SU-DHL-6 (cell line): ENCODE data around the gene KDM2A.

Experiments used
- H2AFZ ChIP-seq: fragments of 200-600 bp; sonication (generic); 2 replicates; pipeline ENCODE4 v1.6.1; 2014; ENCODE audit warnings: low read depth, mild to moderate bottlenecking, moderate library complexity, mixed read lengths, antibody characterized with exemption, low read length; ENCODE audit not compliant: severe bottlenecking
- H3F3A ChIP-seq: fragments of 200-600 bp; shearing (Covaris generic); 2 replicates; pipeline ENCODE4 v1.6.0; 2016; ENCODE audit warnings: antibody characterized with exemption, mild to moderate bottlenecking; ENCODE audit not compliant: insufficient read depth
- H3K27ac ChIP-seq: fragments of 200-600 bp; sonication (generic); 2 replicates; pipeline ENCODE4 v1.5.1; 2016; ENCODE audit warnings: low read depth, mild to moderate bottlenecking, low read length, moderate library complexity, mixed read lengths
- H3K27me3 ChIP-seq: fragments of 200-600 bp; sonication (generic), shearing (Covaris generic); 2 replicates; pipeline ENCODE4 v1.6.0; 2014; ENCODE audit warnings: mild to moderate bottlenecking, low read length
- H3K36me3 ChIP-seq: fragments of 200-600 bp; sonication (generic); 2 replicates; pipeline ENCODE4 v1.6.1; 2014; ENCODE audit warnings: mild to moderate bottlenecking, low read length, mixed read lengths
- H3K4me2 ChIP-seq: fragments of 300-600, 200-600 bp; shearing (Covaris generic), sonication (generic); 2 replicates; pipeline ENCODE4 v1.6.0; 2014; ENCODE audit warnings: low read length, low read depth, mild to moderate bottlenecking; ENCODE audit not compliant: poor library complexity, severe bottlenecking
- H3K4me3 ChIP-seq: fragments of 200-600 bp; sonication (generic); 2 replicates; pipeline ENCODE4 v1.5.1; 2014; ENCODE audit warnings: antibody characterized with exemption, low read length, mild to moderate bottlenecking, mixed read lengths; ENCODE audit not compliant: insufficient read depth, poor library complexity, severe bottlenecking
- H3K79me2 ChIP-seq: fragments of 200-600 bp; sonication (generic); 2 replicates; pipeline ENCODE4 v1.6.1; 2014; ENCODE audit warnings: mild to moderate bottlenecking, low read length, moderate library complexity; ENCODE audit not compliant: insufficient read depth
- H3K9ac ChIP-seq: fragments of 200-600 bp; sonication (generic); 2 replicates; pipeline ENCODE4 v1.7.0; 2014; ENCODE audit warnings: mild to moderate bottlenecking, low read length
- H3K9me2 ChIP-seq: fragments of 200-600 bp; sonication (generic); replicated peaks from 2 replicates; pipeline ENCODE4 v1.6.1; 2014; ENCODE audit warnings: low read length; ENCODE audit not compliant: insufficient read depth
- H3K9me3 ChIP-seq: fragments of 200-600 bp; sonication (generic); 2 replicates; pipeline ENCODE4 v1.6.1; 2014; ENCODE audit warnings: low read length, mixed read lengths; ENCODE audit not compliant: insufficient read depth
- H4K20me1 ChIP-seq: fragments of 200-600 bp; sonication (generic); 2 replicates; pipeline ENCODE4 v1.6.1; 2014; ENCODE audit warnings: low read depth, mild to moderate bottlenecking, antibody characterized with exemption, low read length, moderate library complexity, mixed read lengths
- EZH2phosphoT487 ChIP-seq: fragments of 200-600 bp; sonication (generic), shearing (Covaris generic); conservative IDR thresholded peaks from 2 replicates; pipeline ENCODE4 v1.6.1; 2018; ENCODE audit warnings: mild to moderate bottlenecking, antibody characterized with exemption, low read length, moderate library complexity, mixed read lengths
- TF ChIP-seq, protein P1 (sequence below): fragments of 200-600 bp; sonication (generic); IDR thresholded peaks from one replicate; pipeline ENCODE4 v1.5.1; 2017; ENCODE audit warnings: antibody characterized with exemption, mild to moderate bottlenecking, low read length, moderate library complexity; ENCODE audit not compliant: insufficient read depth, poor library complexity, severe bottlenecking

Gene KDM2A

GRCh38 chr11:67098799-67099429 is 20.1 kb upstream of the KDM2A start:
- H3K27ac ChIP-seq = no peak overlapping the region
- TF ChIP-seq, protein P1, sequence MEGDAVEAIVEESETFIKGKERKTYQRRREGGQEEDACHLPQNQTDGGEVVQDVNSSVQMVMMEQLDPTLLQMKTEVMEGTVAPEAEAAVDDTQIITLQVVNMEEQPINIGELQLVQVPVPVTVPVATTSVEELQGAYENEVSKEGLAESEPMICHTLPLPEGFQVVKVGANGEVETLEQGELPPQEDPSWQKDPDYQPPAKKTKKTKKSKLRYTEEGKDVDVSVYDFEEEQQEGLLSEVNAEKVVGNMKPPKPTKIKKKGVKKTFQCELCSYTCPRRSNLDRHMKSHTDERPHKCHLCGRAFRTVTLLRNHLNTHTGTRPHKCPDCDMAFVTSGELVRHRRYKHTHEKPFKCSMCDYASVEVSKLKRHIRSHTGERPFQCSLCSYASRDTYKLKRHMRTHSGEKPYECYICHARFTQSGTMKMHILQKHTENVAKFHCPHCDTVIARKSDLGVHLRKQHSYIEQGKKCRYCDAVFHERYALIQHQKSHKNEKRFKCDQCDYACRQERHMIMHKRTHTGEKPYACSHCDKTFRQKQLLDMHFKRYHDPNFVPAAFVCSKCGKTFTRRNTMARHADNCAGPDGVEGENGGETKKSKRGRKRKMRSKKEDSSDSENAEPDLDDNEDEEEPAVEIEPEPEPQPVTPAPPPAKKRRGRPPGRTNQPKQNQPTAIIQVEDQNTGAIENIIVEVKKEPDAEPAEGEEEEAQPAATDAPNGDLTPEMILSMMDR = no peak
- TF ChIP-seq EZH2phosphoT487 = no peak
- H3K9ac ChIP-seq = no peak overlapping the region
- no peaks in the 10 kb centered on the region for H3K79me2 ChIP-seq
- no peaks in the 10 kb centered on the region for H3K27me3 ChIP-seq
- no peaks in the 10 kb centered on the region for H3K9me2 ChIP-seq
- H3F3A ChIP-seq = no peaks in the 10 kb centered on the region
- no peaks in the 10 kb centered on the region for H3K9me3 ChIP-seq
- no peak overlapping the region for H3K4me3 ChIP-seq
- H2AFZ ChIP-seq = no peak overlapping the region
- no peaks in the 10 kb centered on the region for H3K36me3 ChIP-seq
- no peaks in the 10 kb centered on the region for H4K20me1 ChIP-seq
- no peak overlapping the region for H3K4me2 ChIP-seq

- H3K9ac ChIP-seq = no peak overlapping the region
- H3K36me3 ChIP-seq = no peaks in the 10 kb centered on the region
- no peak overlapping the region for H3K4me3 ChIP-seq
- no peak overlapping the region for H2AFZ ChIP-seq
- no peaks in the 10 kb centered on the region for H3K79me2 ChIP-seq
- H3K27me3 ChIP-seq = no peaks in the 10 kb centered on the region
- no peak for TF ChIP-seq EZH2phosphoT487
- TF ChIP-seq, protein P1 = no peak
- no peaks in the 10 kb centered on the region for H3K9me2 ChIP-seq
- no peak overlapping the region for H3K4me2 ChIP-seq
- no peaks in the 10 kb centered on the region for H4K20me1 ChIP-seq
- H3K27ac ChIP-seq = no peak overlapping the region
- H3F3A ChIP-seq = no peaks in the 10 kb centered on the region
- no peaks in the 10 kb centered on the region for H3K9me3 ChIP-seq
Measured at GRCh38 chr11:67099831-67100324, 19.2 kb upstream of the KDM2A start.

DNA sequence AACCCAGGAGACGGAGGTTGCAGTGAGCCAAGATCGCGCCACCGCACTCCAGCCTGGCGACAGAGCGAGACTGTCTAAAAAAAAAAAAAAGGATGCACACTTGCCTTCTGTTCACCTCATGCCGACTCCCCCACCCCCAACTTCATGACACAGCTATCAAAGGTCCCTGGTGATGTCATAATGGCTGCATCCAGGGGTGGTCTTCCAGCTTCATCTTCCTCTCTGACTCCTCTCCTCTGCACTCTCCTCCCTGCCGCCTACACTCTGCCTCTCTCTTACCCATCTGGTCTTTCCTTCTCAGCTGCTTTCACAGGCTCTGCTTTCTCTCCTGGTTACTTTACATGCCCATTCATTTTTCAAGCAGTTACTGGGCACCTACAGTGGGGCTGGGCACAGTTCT is 16.4 kb upstream of the KDM2A start:
- no peaks in the 10 kb centered on the region for H3K79me2 ChIP-seq
- no peak overlapping the region for H3K4me2 ChIP-seq
- H3K9ac ChIP-seq = no peak overlapping the region
- no peaks in the 10 kb centered on the region for H4K20me1 ChIP-seq
- H3K27me3 ChIP-seq = no peaks in the 10 kb centered on the region
- no peak for TF ChIP-seq EZH2phosphoT487
- TF ChIP-seq, protein P1 = no peak
- no peak overlapping the region for H3K4me3 ChIP-seq
- no peaks in the 10 kb centered on the region for H3K9me3 ChIP-seq
- no peak overlapping the region for H2AFZ ChIP-seq
- no peaks in the 10 kb centered on the region for H3K9me2 ChIP-seq
- H3K36me3 ChIP-seq = no peaks in the 10 kb centered on the region
- no peaks in the 10 kb centered on the region for H3F3A ChIP-seq
- no peak overlapping the region for H3K27ac ChIP-seq
